ENCODE results near the gene VHLL. TPM values are rescaled to one million over a fixed set of nuclear protein-coding genes. Genes with fewer than 3 reads are reported as not detected.

The VHLL gene
- not detected in 2 replicates for total RNA-seq (2021)
- long read RNA-seq: 0 reads

DNA sequence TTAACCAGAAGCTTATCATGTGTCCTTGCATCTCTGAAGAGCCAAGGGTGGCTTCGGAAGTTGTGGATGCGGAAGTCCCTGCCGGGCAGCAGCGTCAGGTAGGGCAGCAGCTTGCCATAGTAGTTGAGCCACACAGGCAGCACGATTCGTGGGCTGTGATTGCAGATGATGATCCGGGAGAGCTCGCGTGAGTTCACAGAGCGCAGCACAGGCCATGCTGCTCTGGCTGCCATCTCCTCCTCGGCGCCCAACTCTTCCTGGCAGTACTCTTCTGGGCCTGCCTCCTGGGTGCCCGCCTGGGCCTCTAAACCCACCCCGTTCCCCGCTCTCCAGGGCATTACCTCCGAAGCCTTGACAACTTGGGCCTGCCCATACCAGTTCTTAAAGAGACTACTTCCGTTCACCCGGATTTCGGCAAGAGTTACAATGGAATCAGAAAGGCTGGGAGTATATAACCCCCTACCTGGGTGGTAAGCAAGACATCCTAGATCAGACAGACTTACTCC, at the start of gene VHLL:
Gene VHLL (minus strand): TSS at position 456 of the 506 bp plus-strand sequence. CDS start 118 bp downstream, at position 338.
- Histone ChIP-seq H3T11ph (ENCODE audit: low read length) (no peak within 1 kb of the TSS), H3K27ac (ENCODE audit: insufficient read length, low read depth, low read length) (no peak within 1 kb of the TSS), H3K23ac (ENCODE audit: insufficient read length, low read depth, low read length) (no peak within 1 kb of the TSS), H2BK15ac (ENCODE audit: low read depth, low read length) (no peak within 1 kb of the TSS), H2BK20ac (ENCODE audit: low read depth, low read length, poor library complexity, severe bottlenecking) (no peak within 1 kb of the TSS), H2BK12ac (ENCODE audit: insufficient read length, low read depth, low read length) (no peak within 1 kb of the TSS), H3K56ac (ENCODE audit: insufficient read length, low read depth, low read length) (no peak within 1 kb of the TSS), H2AK5ac (ENCODE audit: insufficient read length, low read length) (no peak within 1 kb of the TSS), H3K14ac (ENCODE audit: insufficient read depth, low read length) (no peak within 1 kb of the TSS), H3K9ac (ENCODE audit: extremely low read depth, insufficient read length, low read length) (no peak within 1 kb of the TSS), H4K5ac (ENCODE audit: insufficient read length, low read depth, low read length) (no peak within 1 kb of the TSS), H3K18ac (ENCODE audit: insufficient read length, low read depth, low read length) (no peak within 1 kb of the TSS), H3K79me1 (ENCODE audit: insufficient read depth, low read depth, low read length, poor library complexity, severe bottlenecking) (no peaks in the 10 kb centered on the region), H4K8ac (replicated peaks; ENCODE audit: insufficient read length, low read depth, low read length) (no peak within 1 kb of the TSS), H4K20me1 (ENCODE audit: control insufficient read depth, insufficient read depth, insufficient read length) (no peaks in the 10 kb centered on the region), H3K4ac (ENCODE audit: low read depth, low read length) (no peak within 1 kb of the TSS), H4K91ac (ENCODE audit: insufficient read length, low read depth, low read length) (no peak within 1 kb of the TSS), H3K4me2 (ENCODE audit: insufficient read depth, insufficient read length, low read length) (no peak within 1 kb of the TSS), H2AFZ (ENCODE audit: low read length) (no peak within 1 kb of the TSS), H2BK5ac (ENCODE audit: insufficient read length, low read length) (no peak within 1 kb of the TSS), H3K27me3 (ENCODE audit: insufficient read depth, low read length) (no peaks in the 10 kb centered on the region), H3K79me2 (ENCODE audit: insufficient read depth, low read length) (no peaks in the 10 kb centered on the region), H3K4me1 (ENCODE audit: insufficient read depth, low read length) (no peaks in the 10 kb centered on the region; the same call in 1 of the 2 replicates), H3K9me3 (ENCODE audit: control insufficient read depth, low read depth, low read length) (no peaks in the 10 kb centered on the region), H3K23me2 (ENCODE audit: insufficient read length, low read depth, low read length, poor library complexity, severe bottlenecking) (peaks cover 6% of the 10 kb centered on the region), H2BK120ac (ENCODE audit: low read depth, low read length, poor library complexity, severe bottlenecking) (no peak within 1 kb of the TSS)
- H3K4me1 Mint-ChIP-seq: peaks cover 8 to 11% of the 10 kb centered on the region in 2 experiments
- no peak for DNase-seq
- H3K36me3 Mint-ChIP-seq (ENCODE audit: insufficient read depth in 1 of 3, low read depth in 3 of 3): peaks cover 1 to 4% (median 2%) of the 10 kb centered on the region in 3 experiments; a peak in 4 of 7 replicates
- peak within 1 kb of the TSS in 1 of 3 experiments; percentile 91; a peak in 1 of 7 replicates for H3K27ac Mint-ChIP-seq
- H3K4me3 Mint-ChIP-seq: no peak within 1 kb of the TSS
- H3K27me3 Mint-ChIP-seq (ENCODE audit: low read depth): peaks cover 2% of the 10 kb centered on the region
- no peaks in the 10 kb centered on the region; a peak in 1 of 5 replicates for H3K9me3 Mint-ChIP-seq
- TF ChIP-seq, protein P1, sequence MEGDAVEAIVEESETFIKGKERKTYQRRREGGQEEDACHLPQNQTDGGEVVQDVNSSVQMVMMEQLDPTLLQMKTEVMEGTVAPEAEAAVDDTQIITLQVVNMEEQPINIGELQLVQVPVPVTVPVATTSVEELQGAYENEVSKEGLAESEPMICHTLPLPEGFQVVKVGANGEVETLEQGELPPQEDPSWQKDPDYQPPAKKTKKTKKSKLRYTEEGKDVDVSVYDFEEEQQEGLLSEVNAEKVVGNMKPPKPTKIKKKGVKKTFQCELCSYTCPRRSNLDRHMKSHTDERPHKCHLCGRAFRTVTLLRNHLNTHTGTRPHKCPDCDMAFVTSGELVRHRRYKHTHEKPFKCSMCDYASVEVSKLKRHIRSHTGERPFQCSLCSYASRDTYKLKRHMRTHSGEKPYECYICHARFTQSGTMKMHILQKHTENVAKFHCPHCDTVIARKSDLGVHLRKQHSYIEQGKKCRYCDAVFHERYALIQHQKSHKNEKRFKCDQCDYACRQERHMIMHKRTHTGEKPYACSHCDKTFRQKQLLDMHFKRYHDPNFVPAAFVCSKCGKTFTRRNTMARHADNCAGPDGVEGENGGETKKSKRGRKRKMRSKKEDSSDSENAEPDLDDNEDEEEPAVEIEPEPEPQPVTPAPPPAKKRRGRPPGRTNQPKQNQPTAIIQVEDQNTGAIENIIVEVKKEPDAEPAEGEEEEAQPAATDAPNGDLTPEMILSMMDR (conservative IDR thresholded peaks at IDR 0.05): no peak
- no CpG with 5 or more reads among the region's 19 CpGs for WGBS (ENCODE audit: extremely low coverage, insufficient read length, low lambda C conversion rate)
